ENCODE data around the gene LRRC37A2.
"Not testable (repeated sequence)": the region's sequence is repeated elsewhere in the genome, so short reads cannot be mapped to it uniquely, and the experiment has no call there.

- TF ChIP-seq POLR2A, CTCF (IDR thresholded peaks at IDR 0.05): not testable (repeated sequence)
Measured at GRCh38 chr17:46603125-46603524, 90.9 kb downstream of the LRRC37A2 start.
